Measurements from ENCODE around the gene DCAF8. TPM values are rescaled to one million over a fixed set of nuclear protein-coding genes. Genes with fewer than 3 reads are reported as not detected.
A peak's percentile ranks its signal among the peaks of the same experiment; 100 is the strongest.

Gene DCAF8
- total RNA-seq, 1 experiment from 2014 or later, result 143 TPM

GRCh38 chr1:160205242-160206035, 56.9 kb downstream of the DCAF8 start, which contains the start of gene PEA15 (continued):
- no peak for TF ChIP-seq E2F4 (CRISPR knock-in tag; IDR thresholded peaks at IDR 0.05; ENCODE audit: borderline replicate concordance, low read depth)

GRCh38 chr1:160204526-160205241, 57.7 kb downstream of the DCAF8 start:
- Mint-ChIP-seq H3K36me3 (peaks cover 3% of the 10 kb centered on the region; the same call in 1 of the 2 replicates), H3K9me3 (no peaks in the 10 kb centered on the region), H3K27ac (no peak overlapping the region), H3K4me3 (peak overlapping the region; percentile 77), H3K4me1 (peaks cover 48% of the 10 kb centered on the region), H3K27me3 (ENCODE audit: low read depth) (no peaks in the 10 kb centered on the region; the same call in 1 of the 2 replicates)
- no peak; the same call in 1 of the 2 replicates for ATAC-seq
- ChIA-PET CTCF (interaction anchor here (0.6 to 8.9 kb wide), 6 partner anchors 11 to 172 kb away, joined by 3 to 85 read pairs (median 5); partner anchors contain the start of gene CASQ1), POLR2A (interaction anchor here (1.0 to 1.1 kb wide), 2 partner anchors 15 to 35 kb away, joined by 3 read pairs; no protein-coding TSS in a partner anchor)
- DNase-seq (ENCODE audit: low spot score), result no peak
- TF ChIP-seq E2F1 (CRISPR knock-in tag; IDR thresholded peaks at IDR 0.05), result no peak
- TF ChIP-seq JAZF1 (CRISPR knock-in tag; IDR thresholded peaks at IDR 0.05), result no peak
- TF ChIP-seq NFATC4 (CRISPR knock-in tag; IDR thresholded peaks at IDR 0.05), result no peak
- TF ChIP-seq ATF3 (CRISPR knock-in tag; conservative IDR thresholded peaks at IDR 0.05), result no peak
- no peak for TF ChIP-seq CREB1 (CRISPR knock-in tag; IDR thresholded peaks at IDR 0.05)

GRCh38 chr1:160200786-160201185, 61.6 kb downstream of the DCAF8 start:
- H3K4me1 Mint-ChIP-seq, result peaks cover 11% of the 10 kb centered on the region
- H3K36me3 Mint-ChIP-seq, result no peaks in the 10 kb centered on the region
- no peaks in the 10 kb centered on the region; the same call in 1 of the 2 replicates for H3K27me3 Mint-ChIP-seq (ENCODE audit: low read depth)
- ATAC-seq (no peak), DNase-seq (ENCODE audit: low spot score) (no peak)
- CTCF ChIA-PET, result interaction anchor here (1.1 kb wide), 1 partner anchor 19 kb away, joined by 3 read pairs; no protein-coding TSS in a partner anchor
- no peak overlapping the region for H3K27ac Mint-ChIP-seq
- H3K9me3 Mint-ChIP-seq, result no peaks in the 10 kb centered on the region
- POLR2A ChIA-PET, result no interaction called here
- no peak overlapping the region for H3K4me3 Mint-ChIP-seq
- no peak for TF ChIP-seq MLX (CRISPR knock-in tag; IDR thresholded peaks at IDR 0.05)
- no peak for TF ChIP-seq CBFB (CRISPR knock-in tag; IDR thresholded peaks at IDR 0.05; ENCODE audit: low read depth)
- no peak for TF ChIP-seq JUN (CRISPR knock-in tag; IDR thresholded peaks at IDR 0.05)
- no peak for TF ChIP-seq ZMAT4 (CRISPR knock-in tag; IDR thresholded peaks at IDR 0.05)
- TF ChIP-seq STAT6 (CRISPR knock-in tag; conservative IDR thresholded peaks at IDR 0.05; ENCODE audit: low read depth), result no peak
- no peak for TF ChIP-seq GRHL2 (CRISPR knock-in tag; IDR thresholded peaks at IDR 0.05; ENCODE audit: insufficient replicate concordance, severe bottlenecking)
- TF ChIP-seq TP53 (CRISPR knock-in tag; IDR thresholded peaks at IDR 0.05), result no peak
- TF ChIP-seq AR (CRISPR knock-in tag; IDR thresholded peaks at IDR 0.05), result no peak
- TF ChIP-seq ZNF281 (CRISPR knock-in tag; IDR thresholded peaks at IDR 0.05), result no peak
- no peak for TF ChIP-seq E2F4 (CRISPR knock-in tag; IDR thresholded peaks at IDR 0.05; ENCODE audit: borderline replicate concordance, low read depth)

Data from WTC11 (cell line).